ENCODE measurements around the gene OR52M1. TPM values are rescaled to one million over a fixed set of nuclear protein-coding genes. Genes with fewer than 3 reads are reported as not detected.
A peak's percentile ranks its signal among the peaks of the same experiment; 100 is the strongest.
"Not testable (repeated sequence)": the region's sequence is repeated elsewhere in the genome, so short reads cannot be mapped to it uniquely, and the experiment has no call there.

Gene OR52M1
- total RNA-seq, 1 donor from 2014 or later: not detected

- Mint-ChIP-seq H3K4me3 (no peak overlapping the region), H3K27ac (ENCODE audit: unreplicated experiment) (no peak overlapping the region), H3K27me3 (ENCODE audit: low read depth) (peaks cover 34% of the 10 kb centered on the region), H3K9me3 (peaks cover 3% of the 10 kb centered on the region), H3K36me3 (ENCODE audit: low read depth) (no peaks in the 10 kb centered on the region), H3K4me1 (no peaks in the 10 kb centered on the region)
- TF ChIP-seq, protein P1, sequence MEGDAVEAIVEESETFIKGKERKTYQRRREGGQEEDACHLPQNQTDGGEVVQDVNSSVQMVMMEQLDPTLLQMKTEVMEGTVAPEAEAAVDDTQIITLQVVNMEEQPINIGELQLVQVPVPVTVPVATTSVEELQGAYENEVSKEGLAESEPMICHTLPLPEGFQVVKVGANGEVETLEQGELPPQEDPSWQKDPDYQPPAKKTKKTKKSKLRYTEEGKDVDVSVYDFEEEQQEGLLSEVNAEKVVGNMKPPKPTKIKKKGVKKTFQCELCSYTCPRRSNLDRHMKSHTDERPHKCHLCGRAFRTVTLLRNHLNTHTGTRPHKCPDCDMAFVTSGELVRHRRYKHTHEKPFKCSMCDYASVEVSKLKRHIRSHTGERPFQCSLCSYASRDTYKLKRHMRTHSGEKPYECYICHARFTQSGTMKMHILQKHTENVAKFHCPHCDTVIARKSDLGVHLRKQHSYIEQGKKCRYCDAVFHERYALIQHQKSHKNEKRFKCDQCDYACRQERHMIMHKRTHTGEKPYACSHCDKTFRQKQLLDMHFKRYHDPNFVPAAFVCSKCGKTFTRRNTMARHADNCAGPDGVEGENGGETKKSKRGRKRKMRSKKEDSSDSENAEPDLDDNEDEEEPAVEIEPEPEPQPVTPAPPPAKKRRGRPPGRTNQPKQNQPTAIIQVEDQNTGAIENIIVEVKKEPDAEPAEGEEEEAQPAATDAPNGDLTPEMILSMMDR (conservative IDR thresholded peaks at IDR 0.05): no peak
- no peak for DNase-seq (ENCODE audit: low read depth, low spot score)
Observed at GRCh38 chr11:4527926-4528325, 17.1 kb upstream of the OR52M1 start.

DNA sequence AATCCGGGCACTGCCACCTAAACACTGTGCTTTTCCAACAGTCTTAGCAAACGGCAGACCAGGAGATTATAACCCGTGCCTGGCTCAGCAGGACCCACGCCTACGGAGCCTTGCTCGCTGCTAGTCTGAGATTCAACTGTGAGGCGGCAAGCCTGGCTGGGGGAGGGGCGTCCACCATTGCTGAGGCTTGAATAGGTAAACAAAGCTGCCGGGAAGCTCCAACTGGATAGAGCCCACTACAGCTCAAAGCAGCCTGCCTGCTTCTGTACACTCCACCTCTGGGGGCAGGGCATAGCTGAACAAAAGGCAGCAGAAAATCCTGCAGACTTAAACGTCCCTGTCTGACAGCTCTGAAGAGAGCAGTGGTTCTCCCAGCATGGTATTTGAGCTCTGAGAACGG lies 13.3 kb upstream of the OR52M1 start:
- not testable (repeated sequence) for H3K4me1 Mint-ChIP-seq; H3K9me3 Mint-ChIP-seq; H3K36me3 Mint-ChIP-seq (ENCODE audit: low read depth); H3K27ac Mint-ChIP-seq (ENCODE audit: unreplicated experiment)
- Mint-ChIP-seq H3K27me3 (ENCODE audit: low read depth) (peaks cover 40% of the 10 kb centered on the region), H3K4me3 (peak overlapping the region; percentile 21)
- DNase-seq (ENCODE audit: low read depth, low spot score): peak; percentile 17

DNA sequence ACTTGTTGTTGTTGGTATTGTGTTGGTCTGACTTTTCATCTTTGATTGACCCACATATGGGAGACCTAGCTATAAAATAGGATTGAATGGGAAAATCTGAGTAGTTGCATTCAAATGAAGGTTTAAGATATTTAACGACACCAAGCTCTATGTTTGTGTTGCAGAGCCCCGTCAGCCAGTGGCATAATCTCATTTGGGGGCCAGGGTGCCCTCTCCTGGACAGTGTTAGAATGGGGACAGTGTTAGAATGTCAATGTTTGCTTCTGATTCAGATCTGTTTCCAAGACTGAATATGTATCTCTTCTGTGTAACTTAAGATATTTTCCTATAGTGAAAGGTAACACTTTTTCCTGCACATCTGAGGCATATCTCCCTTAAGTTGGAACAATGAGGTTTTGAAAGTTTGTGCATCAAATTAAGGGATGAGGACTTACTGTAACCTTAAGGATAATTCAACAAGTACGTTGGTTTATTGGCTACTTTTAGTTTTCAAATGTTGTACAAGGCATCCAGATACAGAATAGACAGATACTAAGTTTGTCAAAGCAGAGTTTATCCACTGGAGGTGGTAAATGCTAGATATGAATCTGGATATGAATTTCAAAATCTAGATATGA lies 5.3 kb upstream of the OR52M1 start:
- no peaks in the 10 kb centered on the region for H3K9me3 Mint-ChIP-seq
- H3K27me3 Mint-ChIP-seq (ENCODE audit: low read depth): peaks cover 58% of the 10 kb centered on the region
- DNase-seq (ENCODE audit: low read depth, low spot score): peak; percentile 58
- H3K36me3 Mint-ChIP-seq (ENCODE audit: low read depth): no peaks in the 10 kb centered on the region
- TF ChIP-seq, protein P1 (conservative IDR thresholded peaks at IDR 0.05): peak; percentile 82
- no peak overlapping the region for H3K27ac Mint-ChIP-seq (ENCODE audit: unreplicated experiment)
- no peaks in the 10 kb centered on the region for H3K4me1 Mint-ChIP-seq
- H3K4me3 Mint-ChIP-seq: no peak overlapping the region

GRCh38 chr11:4541071-4541470 lies 3.9 kb upstream of the OR52M1 start:
- no peak for DNase-seq (ENCODE audit: low read depth, low spot score)
- TF ChIP-seq, protein P1 (conservative IDR thresholded peaks at IDR 0.05): no peak
- Mint-ChIP-seq H3K27me3 (ENCODE audit: low read depth) (peaks cover 53% of the 10 kb centered on the region), H3K9me3 (no peaks in the 10 kb centered on the region), H3K4me1 (no peaks in the 10 kb centered on the region), H3K4me3 (no peak overlapping the region), H3K27ac (ENCODE audit: unreplicated experiment) (no peak overlapping the region), H3K36me3 (ENCODE audit: low read depth) (no peaks in the 10 kb centered on the region)

DNA sequence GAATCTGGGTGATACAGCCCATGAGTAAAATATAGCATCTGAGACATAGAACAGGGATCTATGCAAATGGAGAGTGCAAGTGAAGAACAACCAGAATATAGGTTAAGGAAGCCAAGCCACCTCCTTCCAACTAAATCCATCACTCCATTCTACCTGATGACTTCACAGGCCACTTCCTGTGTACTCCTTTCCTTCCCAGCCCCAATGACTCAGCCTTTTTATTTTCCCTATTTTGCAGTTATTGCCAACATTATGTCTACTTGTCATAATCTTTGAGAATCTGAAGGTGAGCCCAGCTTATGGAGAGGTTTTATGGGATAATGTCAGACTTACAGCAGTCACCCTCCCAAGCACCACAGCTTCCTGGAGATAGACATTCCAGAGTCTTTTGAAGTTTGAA lies 1.4 kb upstream of the OR52M1 start:
- Mint-ChIP-seq H3K4me1 (no peaks in the 10 kb centered on the region), H3K27ac (ENCODE audit: unreplicated experiment) (no peak overlapping the region)

DNA sequence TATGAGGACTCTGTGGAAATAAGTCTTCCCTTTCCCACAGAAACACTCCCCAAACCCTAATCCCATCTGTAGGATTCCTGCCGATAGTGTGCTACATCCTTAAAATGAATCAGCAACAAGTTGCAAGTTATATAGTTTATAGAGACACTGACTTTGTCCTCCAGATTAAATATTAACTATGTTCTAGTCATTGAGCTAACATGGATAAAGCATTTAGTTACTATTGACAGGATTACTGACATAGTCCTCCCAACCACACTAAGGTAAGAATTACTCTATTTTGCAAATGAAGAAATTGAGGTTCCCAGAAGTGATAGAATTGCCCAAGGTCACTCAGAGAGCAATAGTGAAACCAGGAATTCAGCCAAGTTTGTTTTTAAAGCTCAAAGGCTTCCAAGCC lies 1.9 kb downstream of the OR52M1 start:
- Mint-ChIP-seq H3K27me3 (ENCODE audit: low read depth) (peaks cover 15% of the 10 kb centered on the region), H3K9me3 (peaks cover 2% of the 10 kb centered on the region), H3K27ac (ENCODE audit: unreplicated experiment) (no peak overlapping the region), H3K4me3 (no peak overlapping the region), H3K36me3 (ENCODE audit: low read depth) (no peaks in the 10 kb centered on the region), H3K4me1 (no peaks in the 10 kb centered on the region)
- DNase-seq (ENCODE audit: low read depth, low spot score): no peak
- TF ChIP-seq, protein P1 (conservative IDR thresholded peaks at IDR 0.05): no peak

More for the DNA sequence above, 1.4 kb upstream of the OR52M1 start:
- no peak for DNase-seq (ENCODE audit: low read depth, low spot score)
- Mint-ChIP-seq H3K4me3 (no peak overlapping the region), H3K9me3 (no peaks in the 10 kb centered on the region), H3K36me3 (ENCODE audit: low read depth) (no peaks in the 10 kb centered on the region), H3K27me3 (ENCODE audit: low read depth) (peaks cover 32% of the 10 kb centered on the region)
- TF ChIP-seq, protein P1 (conservative IDR thresholded peaks at IDR 0.05): no peak
